ENCODE data around the gene PARD6B. TPM values are rescaled to one million over a fixed set of nuclear protein-coding genes. Genes with fewer than 3 reads are reported as not detected.

Gene PARD6B
- total and polyA plus RNA-seq, 2 of the 13 experiments (the other 11 are each of a cell fraction or from before 2014, with no cell fraction given), result 6.9 to 22.2 TPM

- TF ChIP-seq AKNA (CRISPR knock-in tag; IDR thresholded peaks at IDR 0.05; ENCODE audit: borderline replicate concordance) (peak; percentile 21; the same call in 1 of the 2 replicates), HMGA1 (CRISPR knock-in tag; conservative IDR thresholded peaks at IDR 0.05) (no peak), HNRNPLL (IDR thresholded peaks at IDR 0.05; ENCODE audit: low read depth, low read length, poor library complexity, severe bottlenecking) (no peak), ZNF343 (CRISPR knock-in tag; IDR thresholded peaks at IDR 0.05) (no peak), ZNF431 (CRISPR knock-in tag; IDR thresholded peaks at IDR 0.05; ENCODE audit: borderline replicate concordance, low read depth) (no peak), ATF7-NPFF (CRISPR knock-in tag; IDR thresholded peaks at IDR 0.05; ENCODE audit: low read depth) (no peak), FOSL2 (CRISPR knock-in tag; IDR thresholded peaks at IDR 0.05) (peak; percentile 83), ZNF253 (CRISPR knock-in tag; IDR thresholded peaks at IDR 0.05; ENCODE audit: borderline replicate concordance) (no peak), ZFX (CRISPR knock-in tag; IDR thresholded peaks at IDR 0.05; ENCODE audit: low read depth) (no peak), ZNF691 (CRISPR knock-in tag; IDR thresholded peaks at IDR 0.05; ENCODE audit: borderline replicate concordance, low read depth) (no peak), SOX5 (CRISPR knock-in tag; IDR thresholded peaks at IDR 0.05; ENCODE audit: borderline replicate concordance) (no peak), HMG20B (CRISPR knock-in tag; conservative IDR thresholded peaks at IDR 0.05) (no peak), HOMEZ (CRISPR knock-in tag; IDR thresholded peaks at IDR 0.05; ENCODE audit: low read depth) (no peak), ZNF451 (CRISPR knock-in tag; IDR thresholded peaks at IDR 0.05) (no peak), SMARCE1 (IDR thresholded peaks at IDR 0.05; ENCODE audit: borderline replicate concordance) (no peak), NFE2L2 (IDR thresholded peaks at IDR 0.05; ENCODE audit: low read length) (no peak), ZNF263 (CRISPR knock-in tag; IDR thresholded peaks at IDR 0.05) (no peak), HNRNPUL1 (IDR thresholded peaks at IDR 0.05; ENCODE audit: low read depth, low read length) (no peak), ZKSCAN5 (CRISPR knock-in tag; IDR thresholded peaks at IDR 0.05) (no peak), ZNF704 (CRISPR knock-in tag; IDR thresholded peaks at IDR 0.05; ENCODE audit: borderline replicate concordance) (no peak), ZNF44 (CRISPR knock-in tag; IDR thresholded peaks at IDR 0.05) (no peak), PCBP2 (optimal IDR thresholded peaks at IDR 0.05; ENCODE audit: low read depth, low read length, poor library complexity, severe bottlenecking) (no peak)
Measured at GRCh38 chr20:50710492-50711063, 20.8 kb upstream of the PARD6B start (continued).

Data from HepG2 (cell line).